GM12878 (cell line): Measurements from ENCODE around the gene ASCC2. TPM values are rescaled to one million over a fixed set of nuclear protein-coding genes. Genes with fewer than 3 reads are reported as not detected.

Source experiments
- ATAC-seq: fragments of 200-7000 bp; cut with Tn5 transposase; 3 replicates; pipeline ENCODE4 v1.9.1; 2020; ENCODE audit warnings: mild to moderate bottlenecking, moderate library complexity
- BruUV-seq: library from RNA; stranded (reverse); fragments of 400-500 nt; replicated peaks from 2 replicates; lab custom pipeline; 2021; lab: Mats Ljungman, UMichigan
- CTCF ChIA-PET: fragments of 300-600 bp; sonication (Branson Sonifier 250); formaldehyde crosslinking; extraction: SDS; loops from one replicate; lab custom pipeline; 2021; ENCODE audit warnings: inconsistent platforms; lab: Yijun Ruan, JAX
- POLR2A ChIA-PET: fragments of 350-600 bp; formaldehyde crosslinking; extraction: SDS; loops from one replicate; lab custom pipeline; 2021; ENCODE audit warnings: inconsistent platforms; lab: Charles Lee
- RAD21 ChIA-PET: fragments of 300-600 bp; sonication (Branson Sonifier 250); formaldehyde crosslinking; loops from one replicate; lab custom pipeline; 2023; ENCODE audit warnings: antibody characterized with exemption; ENCODE audit not compliant: unreplicated experiment; lab: Charles Lee
- SMC1A ChIA-PET: fragments of 300-600 bp; sonication (Branson Sonifier 250); formaldehyde crosslinking; loops from one replicate; lab custom pipeline; 2023; ENCODE audit not compliant: unreplicated experiment, uncharacterized antibody; lab: Charles Lee
- DNase-seq: peaks from one replicate; pipeline ENCODE4 v3.0.0-alpha.2; 2011; ENCODE audit warnings: low read depth, low spot score
- FAIRE-seq: peaks from 3 replicates; lab custom pipeline; 2011; peaks lifted over from hg19 to GRCh38; lab: Jason Lieb, UNC
- H2AFZ ChIP-seq: 2 replicates; pipeline ENCODE4 v1.6.0; 2011; ENCODE audit warnings: low read depth, low read length, control low read depth; ENCODE audit not compliant: control insufficient read depth
- H3K27ac ChIP-seq: 2 replicates; pipeline ENCODE4 v1.5.1; 2011; ENCODE audit warnings: control low read depth; ENCODE audit not compliant: control insufficient read depth, insufficient read depth
- H3K27me3 ChIP-seq, 2 experiments: replicated peaks in 1 of 2; 2 replicates each; pipeline versions ENCODE4 v1.6.0 to v1.6.1; 2011; ENCODE audit warnings: low read length in 1 of 2; ENCODE audit not compliant: control insufficient read depth in 2 of 2, insufficient read depth in 2 of 2
- H3K36me3 ChIP-seq, 2 experiments: 2 replicates each; pipeline ENCODE4 v1.5.1; 2011; ENCODE audit warnings: low read length in 1 of 2; ENCODE audit not compliant: control insufficient read depth in 2 of 2, insufficient read depth in 2 of 2
- H3K4me1 ChIP-seq: 2 replicates; pipeline ENCODE4 v1.6.1; 2011; ENCODE audit warnings: mild to moderate bottlenecking, low read length, moderate library complexity, mixed read lengths; ENCODE audit not compliant: control insufficient read depth, insufficient read depth
- H3K4me2 ChIP-seq: 2 replicates; pipeline ENCODE4 v1.6.0; 2011; ENCODE audit warnings: control low read depth; ENCODE audit not compliant: control insufficient read depth, insufficient read depth
- H3K4me3 ChIP-seq: fragments of 200-600 bp; sonication (generic); 2 replicates; pipeline ENCODE4 v1.5.1; 2016
- H3K79me2 ChIP-seq: 2 replicates; pipeline ENCODE4 v1.6.0; 2011; ENCODE audit warnings: low read length; ENCODE audit not compliant: control insufficient read depth, insufficient read depth
- H3K9ac ChIP-seq: 2 replicates; pipeline ENCODE4 v1.8.0; 2011; ENCODE audit warnings: low read length, control low read depth, mixed read lengths; ENCODE audit not compliant: control insufficient read depth, insufficient read depth
- H3K9me3 ChIP-seq: replicated peaks from 3 replicates; pipeline ENCODE4 v1.5.1; 2011; ENCODE audit warnings: mild to moderate bottlenecking, low read length; ENCODE audit not compliant: control insufficient read depth, insufficient read depth
- H4K20me1 ChIP-seq: 2 replicates; pipeline ENCODE4 v1.6.0; 2011; ENCODE audit not compliant: control insufficient read depth, insufficient read depth
- CHD1 ChIP-seq: IDR thresholded peaks from 2 replicates; pipeline ENCODE4 v1.6.1; 2012; ENCODE audit warnings: low read depth, low read length, improper control_type of control experiment
- E4F1 ChIP-seq: fragments of 450-650 bp; IDR thresholded peaks from 2 replicates; pipeline ENCODE4 v1.6.1; 2018; ENCODE audit warnings: borderline replicate concordance, mild to moderate bottlenecking; ENCODE audit not compliant: partially characterized antibody
- FOXK2 ChIP-seq: fragments of 450-650 bp; IDR thresholded peaks from 2 replicates; pipeline ENCODE4 v1.6.1; 2017; ENCODE audit warnings: mild to moderate bottlenecking, moderate library complexity
- FOXM1 ChIP-seq: IDR thresholded peaks from 2 replicates; pipeline ENCODE4 v1.6.1; 2012; ENCODE audit warnings: low read depth, mild to moderate bottlenecking, inconsistent platforms, low read length, moderate library complexity
- JUNB ChIP-seq: IDR thresholded peaks from 2 replicates; pipeline ENCODE4 v1.6.1; 2016; ENCODE audit warnings: antibody characterized with exemption, mild to moderate bottlenecking
- MTA3 ChIP-seq: IDR thresholded peaks from 2 replicates; pipeline ENCODE4 v1.6.1; 2012; ENCODE audit warnings: low read length, inconsistent platforms, borderline replicate concordance
- POU2F2 ChIP-seq: IDR thresholded peaks from 3 replicates; pipeline ENCODE4 v1.6.1; 2011; ENCODE audit warnings: low read depth, mild to moderate bottlenecking, low read length, borderline replicate concordance
- SIX5 ChIP-seq: IDR thresholded peaks from 2 replicates; pipeline ENCODE4 v1.6.1; 2011; ENCODE audit warnings: mild to moderate bottlenecking, low read depth, low read length, moderate library complexity; ENCODE audit not compliant: severe bottlenecking
- SUPT20H ChIP-seq: IDR thresholded peaks from 2 replicates; pipeline ENCODE4 v1.6.1; 2011; ENCODE audit warnings: low read depth, mild to moderate bottlenecking, low read length, moderate library complexity, borderline replicate concordance; ENCODE audit not compliant: control insufficient read depth
- TARDBP ChIP-seq: IDR thresholded peaks from 2 replicates; pipeline ENCODE4 v1.6.1; 2016; ENCODE audit warnings: borderline replicate concordance
- ZNF24 ChIP-seq: fragments of 450-650 bp; IDR thresholded peaks from 2 replicates; pipeline ENCODE4 v1.6.1; 2017; ENCODE audit warnings: antibody characterized with exemption, mild to moderate bottlenecking
- WGBS: methylation state at CpG from one replicate; pipeline ENCODE4 v1.1.6; 2016; ENCODE audit warnings: low lambda C conversion rate; ENCODE audit not compliant: insufficient replicate concordance, insufficient coverage; ENCODE audit errors: missing lambda C conversion rate; 5-methylcytosine and 5-hydroxymethylcytosine counted together
- in situ Hi-C: fragments of 300-500 bp; cut with MboI; formaldehyde crosslinking; loops from 9 replicates; pipeline ENCODE4 v1.14.3; 2018; ENCODE audit warnings: mixed read lengths
- intact Hi-C: fragments of 100-400 bp; cut with micrococcal nuclease; formaldehyde crosslinking; loops from one replicate; pipeline ENCODE4 v1.14.2; 2022; ENCODE audit not compliant: unreplicated experiment
- polyA plus RNA-seq, 11 experiments: library from polyadenylated mRNA; depleted of rRNA in 4 of 11; unstranded in 6 of 11; stranded (reverse) in 5 of 11; fragments of >200 nt; fragmentation: Nextera tagmentation in 4 of 11; fragmentation: Illumina TruSeq in 1 of 11; extraction: Ambion mirVana in 4 of 11; extraction: Trizol in 1 of 11; gene quantifications; 1 replicate in 1 of 11; 2 replicates in 10 of 11; pipeline versions ENCODE4 v1.2.1 to v1.2.3, GENCODE V29; 2011 to 2016; ENCODE audit warnings: inconsistent platforms in 2 of 11, missing spikeins in 2 of 11, low read depth in 1 of 11
- total RNA-seq, 4 experiments: library from RNA; depleted of rRNA in 3 of 4; stranded (reverse); fragments of >200 nt in 3 of 4; fragmentation: Illumina TruSeq in 1 of 4; extraction: Trizol in 1 of 4; gene quantifications; 2 replicates each; pipeline versions ENCODE4 v1.2.1 to v1.2.3, GENCODE V29; 2013 to 2021

ASCC2 gene
- total and polyA plus RNA-seq, 10 of the 15 experiments (the other 5 are each of a cell fraction or from before 2014, with no cell fraction given), result 5.3 to 91.4 (median 56.5) TPM

GRCh38 chr22:29790061-29790460 lies 48.0 kb downstream of the ASCC2 start:
- ChIA-PET RAD21 (no interaction called here), CTCF (interaction anchor here (0.8 kb wide), 1 partner anchor 95 kb away, joined by 3 read pairs; no protein-coding TSS in a partner anchor), POLR2A (no interaction called here), SMC1A (no interaction called here)
- Histone ChIP-seq H4K20me1 (no peaks in the 10 kb centered on the region), H3K9ac (no peak overlapping the region), H2AFZ (no peak overlapping the region), H3K4me3 (no peak overlapping the region), H3K4me1 (no peaks in the 10 kb centered on the region), H3K27ac (no peak overlapping the region), H3K4me2 (no peak overlapping the region), H3K36me3 (peaks cover 21 to 29% of the 10 kb centered on the region in 2 experiments; a peak in 3 of 4 replicates), H3K27me3 (no peaks in the 10 kb centered on the region), H3K79me2 (no peaks in the 10 kb centered on the region), H3K9me3 (no peaks in the 10 kb centered on the region)
- FAIRE-seq (no peak), DNase-seq (no peak), ATAC-seq (no peak)
- in situ Hi-C loops (no loop called here), intact Hi-C loops (no loop called here)
- TF ChIP-seq TARDBP (no peak), SIX5 (no peak), JUNB (no peak), FOXM1 (no peak), ZNF24 (no peak), MTA3 (no peak), POU2F2 (no peak), SUPT20H (no peak), CHD1 (no peak), FOXK2 (no peak), E4F1 (no peak)
- 97% methylated on average over 5 of the region's 5 CpGs for WGBS
- no TSS peak for BruUV-seq
